ENCODE results near the gene SH3D19.
"Not testable (repeated sequence)": the region's sequence is repeated elsewhere in the genome, so short reads cannot be mapped to it uniquely, and the experiment has no call there.

Gene SH3D19

GRCh38 chr4:151325111-151325948 lies at the start of gene SH3D19:
TSS of gene SH3D19 (minus strand) at chr4:151325605. CDS start at chr4:151325352, 253 bp downstream.
- DNase-seq = no peak

GRCh38 chr4:151362404-151363164 lies 37.2 kb upstream of the SH3D19 start:
- peak; percentile 75 for DNase-seq

GRCh38 chr4:151361966-151362365 lies 36.6 kb upstream of the SH3D19 start:
- DNase-seq = no peak

GRCh38 chr4:151361126-151361525 lies 35.7 kb upstream of the SH3D19 start:
- no peak for DNase-seq

GRCh38 chr4:151359576-151359975 lies 34.2 kb upstream of the SH3D19 start:
- no peak for DNase-seq

GRCh38 chr4:151358266-151358665 lies 32.9 kb upstream of the SH3D19 start:
- DNase-seq = no peak

GRCh38 chr4:151356510-151356909 lies 31.1 kb upstream of the SH3D19 start:
- DNase-seq = no peak

GRCh38 chr4:151355155-151355554 lies 29.8 kb upstream of the SH3D19 start:
- no peak for DNase-seq

GRCh38 chr4:151347490-151348235 lies 22.3 kb upstream of the SH3D19 start:
- DNase-seq = no peak

GRCh38 chr4:151344948-151345347 lies 19.5 kb upstream of the SH3D19 start:
- no peak for DNase-seq

- no peak for DNase-seq
Measured at GRCh38 chr4:151340751-151341385, 15.5 kb upstream of the SH3D19 start.

- DNase-seq = no peak
Measured at GRCh38 chr4:151339467-151339866, 14.1 kb upstream of the SH3D19 start.

- no peak for DNase-seq
Measured at GRCh38 chr4:151331276-151332042, 6.1 kb upstream of the SH3D19 start.

- DNase-seq = no peak
Measured at GRCh38 chr4:151329217-151330007, 4.0 kb upstream of the SH3D19 start.

- DNase-seq = no peak
Measured at GRCh38 chr4:151325949-151326246, 493 bp upstream of the SH3D19 start.

- DNase-seq = no peak
Measured at GRCh38 chr4:151324752-151325110, 674 bp downstream of the SH3D19 start.

GRCh38 chr4:151324124-151324751 lies 1.2 kb downstream of the SH3D19 start:
- DNase-seq = no peak

- DNase-seq = no peak
Measured at GRCh38 chr4:151323667-151324066, 1.7 kb downstream of the SH3D19 start.

- no peak for DNase-seq
Measured at GRCh38 chr4:151322570-151322969, 2.8 kb downstream of the SH3D19 start.

GRCh38 chr4:151322161-151322560 lies 3.2 kb downstream of the SH3D19 start:
- not testable (repeated sequence) for DNase-seq

GRCh38 chr4:151321586-151321985 lies 3.8 kb downstream of the SH3D19 start:
- no peak for DNase-seq
